DOHH2 (cell line): ENCODE data around the gene MMP24OS.
"Not testable (repeated sequence)": the region's sequence is repeated elsewhere in the genome, so short reads cannot be mapped to it uniquely, and the experiment has no call there.

ENCODE experiments used
- H3F3A ChIP-seq: fragments of 200-600 bp; sonication (generic), shearing (Covaris generic); 2 replicates; pipeline ENCODE4 v1.6.0; 2016; ENCODE audit warnings: antibody characterized with exemption, mild to moderate bottlenecking; ENCODE audit not compliant: control insufficient read depth, insufficient read depth
- H3K27ac ChIP-seq: fragments of 200-600 bp; sonication (generic); 2 replicates; pipeline ENCODE4 v1.5.1; 2014; ENCODE audit warnings: low read depth, mild to moderate bottlenecking, low read length, moderate library complexity
- H3K27me3 ChIP-seq: fragments of 200-600 bp; sonication (generic); 2 replicates; pipeline ENCODE4 v1.6.1; 2014; ENCODE audit warnings: mild to moderate bottlenecking, low read length, mixed read lengths; ENCODE audit not compliant: control insufficient read depth
- H3K36me3 ChIP-seq: fragments of 200-600 bp; sonication (generic); 2 replicates; pipeline ENCODE4 v1.6.1; 2014; ENCODE audit warnings: mild to moderate bottlenecking, low read length, moderate library complexity, mixed read lengths; ENCODE audit not compliant: control insufficient read depth
- H3K4me1 ChIP-seq: fragments of 200-600 bp; sonication (generic); 2 replicates; pipeline ENCODE4 v1.6.1; 2014; ENCODE audit warnings: mild to moderate bottlenecking, low read length, mixed read lengths; ENCODE audit not compliant: control insufficient read depth
- H3K4me2 ChIP-seq: fragments of 200-600 bp; sonication (generic); 2 replicates; pipeline ENCODE4 v1.6.0; 2014; ENCODE audit warnings: mild to moderate bottlenecking, low read length, moderate library complexity
- H3K4me3 ChIP-seq: fragments of 200-600 bp; sonication (generic); 2 replicates; pipeline ENCODE4 v1.5.1; 2014; ENCODE audit warnings: mild to moderate bottlenecking, low read length, mixed read lengths
- H3K79me2 ChIP-seq: fragments of 200-600 bp; sonication (generic); 2 replicates; pipeline ENCODE4 v1.6.1; 2014; ENCODE audit warnings: mild to moderate bottlenecking, low read length, mixed read lengths; ENCODE audit not compliant: control insufficient read depth
- H3K9me2 ChIP-seq: fragments of 200-600 bp; sonication (generic); replicated peaks from 2 replicates; pipeline ENCODE4 v1.6.1; 2014; ENCODE audit warnings: mild to moderate bottlenecking, low read length, mixed read lengths; ENCODE audit not compliant: control insufficient read depth
- H3K9me3 ChIP-seq: fragments of 200-600 bp; sonication (generic); 2 replicates; pipeline ENCODE4 v1.6.1; 2014; ENCODE audit warnings: antibody characterized with exemption, low read length, mixed read lengths; ENCODE audit not compliant: control insufficient read depth, insufficient read depth
- H4K20me1 ChIP-seq: fragments of 200-600 bp; sonication (generic); 2 replicates; pipeline ENCODE4 v1.6.0; 2014; ENCODE audit warnings: low read depth, mild to moderate bottlenecking, antibody characterized with exemption, low read length, moderate library complexity; ENCODE audit not compliant: control insufficient read depth, insufficient read depth
- CTCF ChIP-seq: fragments of 200-600 bp; sonication (generic); IDR thresholded peaks from one replicate; pipeline ENCODE4 v1.5.1; 2014; ENCODE audit warnings: antibody characterized with exemption, mild to moderate bottlenecking, low read depth, low read length; ENCODE audit not compliant: poor library complexity, severe bottlenecking
- EZH2phosphoT487 ChIP-seq: fragments of 200-600 bp; sonication (generic); IDR thresholded peaks from 2 replicates; pipeline ENCODE4 v1.6.1; 2017; ENCODE audit warnings: borderline replicate concordance, mild to moderate bottlenecking, antibody characterized with exemption, low read length, moderate library complexity, mixed read lengths

The MMP24OS gene

DNA sequence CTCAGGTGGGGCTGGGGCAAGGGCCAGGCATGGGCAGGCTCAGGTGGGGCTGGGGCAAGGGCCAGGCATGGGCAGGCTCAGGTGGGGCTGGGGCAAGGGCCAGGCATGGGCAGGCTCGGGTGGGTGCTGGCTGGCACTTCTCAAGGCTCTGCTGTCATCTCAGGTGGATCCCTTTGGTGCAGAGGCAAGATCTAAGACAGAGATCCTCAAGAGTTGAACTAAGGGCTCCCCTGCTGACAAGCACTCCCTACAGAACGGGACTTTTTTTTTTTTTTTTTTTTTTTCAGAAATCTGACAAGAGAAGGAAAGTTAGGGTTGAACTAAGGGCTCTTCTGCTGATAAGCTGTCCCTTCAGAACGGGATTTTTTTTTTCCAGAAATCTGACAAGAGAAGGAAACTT lies 24.9 kb downstream of the MMP24OS start:
- TF ChIP-seq CTCF = no peak
- TF ChIP-seq EZH2phosphoT487 = no peak
- Histone ChIP-seq H3K27me3 (no peaks in the 10 kb centered on the region), H3F3A (no peaks in the 10 kb centered on the region), H3K9me3 (no peaks in the 10 kb centered on the region), H3K9me2 (no peaks in the 10 kb centered on the region), H3K79me2 (no peaks in the 10 kb centered on the region), H3K4me1 (no peaks in the 10 kb centered on the region), H3K4me3 (no peak overlapping the region), H4K20me1 (no peaks in the 10 kb centered on the region), H3K27ac (no peak overlapping the region), H3K36me3 (no peaks in the 10 kb centered on the region), H3K4me2 (no peak overlapping the region)

- not testable (repeated sequence) for H3K27ac ChIP-seq, H3K27me3 ChIP-seq, H3K9me2 ChIP-seq, H3K79me2 ChIP-seq, H3K4me3 ChIP-seq, H3K4me1 ChIP-seq, H3K4me2 ChIP-seq, H3F3A ChIP-seq, H4K20me1 ChIP-seq, H3K36me3 ChIP-seq, H3K9me3 ChIP-seq
Observed at GRCh38 chr20:35252598-35252997, 25.3 kb downstream of the MMP24OS start.

DNA sequence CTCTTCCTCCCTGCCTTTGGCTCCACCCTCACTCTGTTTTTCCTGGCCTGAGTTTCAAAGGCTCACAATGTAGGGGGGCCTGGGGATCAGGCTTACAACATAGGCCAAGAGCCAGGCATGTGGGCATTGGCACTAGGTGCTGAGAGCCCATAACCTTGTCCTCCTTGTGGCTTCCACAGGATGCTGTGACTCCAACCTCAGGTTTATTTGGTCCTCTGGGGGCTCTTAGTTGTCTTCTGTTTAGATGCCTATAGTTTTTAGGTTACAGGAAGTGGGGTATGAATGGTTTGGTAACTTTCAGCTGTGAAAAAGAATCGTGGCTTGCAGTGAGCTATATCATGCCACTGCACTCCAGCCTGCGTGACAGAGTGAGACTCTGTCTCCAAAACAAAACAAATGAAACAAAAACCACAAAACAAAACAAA lies 25.9 kb downstream of the MMP24OS start:
- no peak overlapping the region for H3K27ac ChIP-seq
- H3K36me3 ChIP-seq = no peaks in the 10 kb centered on the region
- H3K9me3 ChIP-seq = no peaks in the 10 kb centered on the region
- no peaks in the 10 kb centered on the region for H3K27me3 ChIP-seq
- no peaks in the 10 kb centered on the region for H3F3A ChIP-seq
- H3K4me3 ChIP-seq = no peak overlapping the region
- H3K79me2 ChIP-seq = no peaks in the 10 kb centered on the region
- no peaks in the 10 kb centered on the region for H4K20me1 ChIP-seq
- no peaks in the 10 kb centered on the region for H3K9me2 ChIP-seq
- no peak for TF ChIP-seq CTCF
- no peak for TF ChIP-seq EZH2phosphoT487
- no peaks in the 10 kb centered on the region for H3K4me1 ChIP-seq
- H3K4me2 ChIP-seq = no peak overlapping the region

GRCh38 chr20:35251613-35251940 lies 26.3 kb downstream of the MMP24OS start:
- Histone ChIP-seq H3K36me3 (no peaks in the 10 kb centered on the region), H3K27ac (no peak overlapping the region), H3K9me3 (no peaks in the 10 kb centered on the region), H3K27me3 (no peaks in the 10 kb centered on the region), H4K20me1 (no peaks in the 10 kb centered on the region), H3K4me2 (no peak overlapping the region), H3K9me2 (no peaks in the 10 kb centered on the region), H3F3A (no peaks in the 10 kb centered on the region), H3K79me2 (no peaks in the 10 kb centered on the region), H3K4me3 (no peak overlapping the region), H3K4me1 (no peaks in the 10 kb centered on the region)
- TF ChIP-seq CTCF (no peak), EZH2phosphoT487 (no peak)
